ENCODE data around the gene SOCS3.

- TF ChIP-seq CTCF (IDR thresholded peaks at IDR 0.05) (no peak), POLR2A (IDR thresholded peaks at IDR 0.05) (no peak), EP300 (IDR thresholded peaks at IDR 0.05) (no peak)
Observed at GRCh38 chr17:78345172-78345571, 14.7 kb downstream of the SOCS3 start.

Data from tibial nerve (tissue), 4 donors.